Measurements from ENCODE around the gene ADGRL4.
"Not testable (repeated sequence)": the region's sequence is repeated elsewhere in the genome, so short reads cannot be mapped to it uniquely, and the experiment has no call there.

Gene ADGRL4

GRCh38 chr1:79006564-79006963 is at the start of gene ADGRL4:
TSS of gene ADGRL4 (minus strand) at chr1:79006730. CDS start at chr1:79006654, 76 bp downstream.
- DNase-seq (ENCODE audit: low read depth in 1 of 2, low spot score in 1 of 2): no peak

GRCh38 chr1:79055856-79056255 is 49.3 kb upstream of the ADGRL4 start:
- no peak for DNase-seq (ENCODE audit: low read depth in 1 of 2, low spot score in 1 of 2)

- no peak for DNase-seq (ENCODE audit: low read depth in 1 of 2, low spot score in 1 of 2)
Measured at GRCh38 chr1:79052829-79053449, 46.4 kb upstream of the ADGRL4 start.

- no peak for DNase-seq (ENCODE audit: low read depth in 1 of 2, low spot score in 1 of 2)
Measured at GRCh38 chr1:79044974-79045650, 38.6 kb upstream of the ADGRL4 start.

GRCh38 chr1:79043506-79043905 is 37.0 kb upstream of the ADGRL4 start:
- no peak for DNase-seq (ENCODE audit: low read depth in 1 of 2, low spot score in 1 of 2)

- no peak for DNase-seq (ENCODE audit: low read depth in 1 of 2, low spot score in 1 of 2)
Measured at GRCh38 chr1:79042539-79042938, 36.0 kb upstream of the ADGRL4 start.

GRCh38 chr1:79042117-79042516 is 35.6 kb upstream of the ADGRL4 start:
- no peak for DNase-seq (ENCODE audit: low read depth in 1 of 2, low spot score in 1 of 2)

GRCh38 chr1:79041666-79042065 is 35.1 kb upstream of the ADGRL4 start:
- DNase-seq (ENCODE audit: low read depth in 1 of 2, low spot score in 1 of 2): no peak

GRCh38 chr1:79040424-79041082 is 34.0 kb upstream of the ADGRL4 start:
- no peak for DNase-seq (ENCODE audit: low read depth in 1 of 2, low spot score in 1 of 2)

- DNase-seq (ENCODE audit: low read depth in 1 of 2, low spot score in 1 of 2): no peak
Measured at GRCh38 chr1:79037085-79037484, 30.6 kb upstream of the ADGRL4 start.

GRCh38 chr1:79012500-79012899 is 6.0 kb upstream of the ADGRL4 start:
- DNase-seq (ENCODE audit: low read depth in 1 of 2, low spot score in 1 of 2): no peak

GRCh38 chr1:79010589-79010988 is 4.1 kb upstream of the ADGRL4 start:
- no peak for DNase-seq (ENCODE audit: low read depth in 1 of 2, low spot score in 1 of 2)

GRCh38 chr1:79005945-79006344 is 585 bp downstream of the ADGRL4 start:
- no peak for DNase-seq (ENCODE audit: low read depth in 1 of 2, low spot score in 1 of 2)

GRCh38 chr1:79004916-79005315 is 1.6 kb downstream of the ADGRL4 start:
- DNase-seq (ENCODE audit: low read depth in 1 of 2, low spot score in 1 of 2): no peak

GRCh38 chr1:78996791-78997190 is 9.7 kb downstream of the ADGRL4 start:
- no peak for DNase-seq (ENCODE audit: low read depth in 1 of 2, low spot score in 1 of 2)

- DNase-seq (ENCODE audit: low read depth in 1 of 2, low spot score in 1 of 2): no peak
Measured at GRCh38 chr1:78987042-78987441, 19.5 kb downstream of the ADGRL4 start.

GRCh38 chr1:78980511-78980910 is 26.0 kb downstream of the ADGRL4 start:
- no peak for DNase-seq (ENCODE audit: low read depth in 1 of 2, low spot score in 1 of 2)

- DNase-seq (ENCODE audit: low read depth in 1 of 2, low spot score in 1 of 2): no peak
Measured at GRCh38 chr1:78972723-78973122, 33.8 kb downstream of the ADGRL4 start.

- DNase-seq (ENCODE audit: low read depth in 1 of 2, low spot score in 1 of 2): not testable (repeated sequence)
Measured at GRCh38 chr1:78967091-78967490, 39.4 kb downstream of the ADGRL4 start.

- no peak for DNase-seq (ENCODE audit: low read depth in 1 of 2, low spot score in 1 of 2)
Measured at GRCh38 chr1:78958711-78959110, 47.8 kb downstream of the ADGRL4 start.

- no peak for DNase-seq (ENCODE audit: low read depth in 1 of 2, low spot score in 1 of 2)
Measured at GRCh38 chr1:78950826-78951225, 55.7 kb downstream of the ADGRL4 start.

- DNase-seq (ENCODE audit: low read depth in 1 of 2, low spot score in 1 of 2): no peak
Measured at GRCh38 chr1:78949227-78949626, 57.3 kb downstream of the ADGRL4 start.
